GM23338 (cell line): ENCODE measurements around the gene HNRNPF. TPM values are rescaled to one million over a fixed set of nuclear protein-coding genes. Genes with fewer than 3 reads are reported as not detected.

Experiments used
- ATAC-seq: fragments of 200-7000 bp; cut with Tn5 transposase; 3 replicates; pipeline ENCODE4 v1.9.1; 2020
- DNase-seq: peaks from one replicate; pipeline ENCODE4 v3.0.0-alpha.2; 2015; ENCODE audit warnings: low spot score
- H2AFZ ChIP-seq: fragments of 200-600 bp; sonication (generic); 2 replicates; pipeline ENCODE4 v1.8.0; 2016; ENCODE audit warnings: antibody characterized with exemption, mild to moderate bottlenecking, moderate library complexity
- H3F3A ChIP-seq: fragments of 200-600 bp; sonication (generic); replicated peaks from 2 replicates; pipeline ENCODE4 v1.8.0; 2017; ENCODE audit warnings: antibody characterized with exemption, mixed run types, low read depth
- H3K27ac ChIP-seq: fragments of 200-600 bp; sonication (generic); 2 replicates; pipeline ENCODE4 v1.6.1; 2016; ENCODE audit warnings: low read depth
- H3K27me3 ChIP-seq: fragments of 200-600 bp; sonication (generic); 2 replicates; pipeline ENCODE4 v1.8.0; 2016; ENCODE audit warnings: mild to moderate bottlenecking, mixed run types, moderate library complexity; ENCODE audit not compliant: insufficient read depth
- H3K36me3 ChIP-seq: fragments of 200-600 bp; sonication (generic); 2 replicates; pipeline ENCODE4 v1.8.0; 2016; ENCODE audit warnings: mild to moderate bottlenecking; ENCODE audit not compliant: insufficient read depth
- H3K4me1 ChIP-seq: fragments of 200-600 bp; sonication (generic); 2 replicates; pipeline ENCODE4 v1.8.0; 2016; ENCODE audit warnings: mild to moderate bottlenecking, moderate library complexity; ENCODE audit not compliant: insufficient read depth
- H3K4me2 ChIP-seq: fragments of 200-600 bp; sonication (generic); 2 replicates; pipeline ENCODE4 v1.7.1; 2017; ENCODE audit warnings: mixed run types
- H3K4me3 ChIP-seq: fragments of 200-600 bp; sonication (generic); 2 replicates; pipeline ENCODE4 v1.6.1; 2016; ENCODE audit warnings: mixed run types
- H3K79me2 ChIP-seq: fragments of 200-600 bp; sonication (generic); replicated peaks from 2 replicates; pipeline ENCODE4 v1.8.0; 2017; ENCODE audit warnings: mild to moderate bottlenecking; ENCODE audit not compliant: insufficient read depth
- H3K9me2 ChIP-seq: fragments of 200-600 bp; sonication (generic); 2 replicates; pipeline ENCODE4 v1.8.0; 2017; ENCODE audit not compliant: insufficient read depth
- H4K20me1 ChIP-seq: fragments of 200-600 bp; sonication (generic); replicated peaks from 2 replicates; pipeline ENCODE4 v1.8.0; 2017; ENCODE audit warnings: mild to moderate bottlenecking; ENCODE audit not compliant: insufficient read depth
- H3K27ac Mint-ChIP-seq: 2 replicates; pipeline ENCODE4 v1.8.0; 2020; ENCODE audit warnings: inconsistent platforms, mild to moderate bottlenecking, moderate library complexity, mixed read lengths
- H3K27me3 Mint-ChIP-seq: 3 replicates; pipeline ENCODE4 v1.8.0; 2022; ENCODE audit warnings: low read depth, mild to moderate bottlenecking, moderate library complexity, mixed read lengths, inconsistent platforms; ENCODE audit not compliant: insufficient read depth, poor library complexity
- H3K36me3 Mint-ChIP-seq: 3 replicates; pipeline ENCODE4 v1.8.0; 2021; ENCODE audit warnings: low read depth, mild to moderate bottlenecking, inconsistent platforms, moderate library complexity, mixed read lengths
- H3K4me1 Mint-ChIP-seq: 3 replicates; pipeline ENCODE4 v1.8.0; 2020; ENCODE audit warnings: mild to moderate bottlenecking, inconsistent platforms, mixed read lengths
- H3K4me3 Mint-ChIP-seq: 3 replicates; pipeline ENCODE4 v1.8.0; 2021; ENCODE audit warnings: moderate library complexity, mild to moderate bottlenecking, inconsistent platforms, mixed read lengths
- H3K9me3 Mint-ChIP-seq: 3 replicates; pipeline ENCODE4 v1.8.0; 2020; ENCODE audit warnings: moderate library complexity, mild to moderate bottlenecking, inconsistent platforms, mixed read lengths
- CREB1 ChIP-seq: fragments of 250-450 bp; sonication (Bioruptor Pico); IDR thresholded peaks from 2 replicates; pipeline ENCODE4 v1.5.0; 2020; ENCODE audit warnings: low read depth, mild to moderate bottlenecking, moderate library complexity
- CTCF ChIP-seq, 2 experiments: fragments of 200-600 bp in 1 of 2; sonication (generic) in 1 of 2; conservative IDR thresholded peaks; 2 replicates each; pipeline versions ENCODE4 v1.5.1 to v1.6.1; 2016 to 2017; ENCODE audit warnings: antibody characterized with exemption in 2 of 2, low read depth in 2 of 2, mild to moderate bottlenecking in 2 of 2, moderate library complexity in 1 of 2
- ETS1 ChIP-seq: IDR thresholded peaks from 2 replicates; pipeline ENCODE4 v1.6.1; 2016; ENCODE audit warnings: antibody characterized with exemption
- EZH2 ChIP-seq: fragments of 200-600 bp; sonication (generic); IDR thresholded peaks from one replicate; pipeline ENCODE4 v1.8.0; 2017; ENCODE audit warnings: antibody characterized with exemption, mild to moderate bottlenecking, low read depth; ENCODE audit not compliant: unreplicated experiment
- EZH2phosphoT487 ChIP-seq: fragments of 200-600 bp; sonication (generic); IDR thresholded peaks from one replicate; pipeline ENCODE4 v1.8.1; 2018; ENCODE audit warnings: antibody characterized with exemption; ENCODE audit not compliant: unreplicated experiment
- JUNB ChIP-seq: IDR thresholded peaks from one replicate; pipeline ENCODE4 v1.6.1; 2016; ENCODE audit warnings: antibody characterized with exemption; ENCODE audit not compliant: unreplicated experiment
- NANOG ChIP-seq: IDR thresholded peaks from 2 replicates; pipeline ENCODE4 v1.6.1; 2016; ENCODE audit warnings: antibody characterized with exemption, borderline replicate concordance
- POLR2AphosphoS5 ChIP-seq: IDR thresholded peaks from 2 replicates; pipeline ENCODE4 v1.6.1; 2016; ENCODE audit warnings: antibody characterized with exemption, low read depth
- REST ChIP-seq: IDR thresholded peaks from one replicate; pipeline ENCODE4 v1.6.1; 2018; ENCODE audit warnings: antibody characterized with exemption; ENCODE audit not compliant: unreplicated experiment
- STAT1 ChIP-seq: IDR thresholded peaks from one replicate; pipeline ENCODE4 v1.6.1; 2016; ENCODE audit warnings: antibody characterized with exemption; ENCODE audit not compliant: unreplicated experiment
- ZNF114 ChIP-seq: fragments of 250-450 bp; sonication (Bioruptor Pico); IDR thresholded peaks from 2 replicates; pipeline ENCODE4 v1.5.0; 2020; ENCODE audit warnings: mild to moderate bottlenecking, moderate library complexity
- ZNF331 ChIP-seq: fragments of 250-450 bp; sonication (Bioruptor Pico); IDR thresholded peaks from 2 replicates; pipeline ENCODE4 v1.5.0; 2020; ENCODE audit warnings: low read depth, mild to moderate bottlenecking, moderate library complexity
- ZNF462 ChIP-seq: fragments of 250-450 bp; sonication (Bioruptor Pico); IDR thresholded peaks from 2 replicates; pipeline ENCODE4 v1.5.0; 2020; ENCODE audit warnings: mild to moderate bottlenecking, moderate library complexity
- polyA plus RNA-seq: library from polyadenylated mRNA; unstranded; fragments of >200 nt; fragmentation: Nextera tagmentation; extraction: Ambion mirVana; gene quantifications from 2 replicates; pipeline ENCODE4 v1.2.1, GENCODE V29; 2016
- total RNA-seq: library from RNA; depleted of rRNA; stranded (reverse); fragments of >200 nt; shearing (Covaris generic); gene quantifications from 2 replicates; pipeline ENCODE4 v1.2.3, GENCODE V29; 2014

The HNRNPF gene
- total and polyA plus RNA-seq, 2 experiments from 2014 or later = 210 to 378 TPM

- DNase-seq (no peak), ATAC-seq (no peak)
- Histone ChIP-seq H3K79me2 (peaks cover 90% of the 10 kb centered on the region), H3K4me3 (peak overlapping the region; percentile 86), H2AFZ (no peak overlapping the region), H3K27ac (peak overlapping the region; percentile 82), H3K27me3 (no peaks in the 10 kb centered on the region), H4K20me1 (peaks cover 58% of the 10 kb centered on the region), H3K4me2 (peak overlapping the region; percentile 83), H3K9me2 (no peaks in the 10 kb centered on the region), H3K4me1 (peaks cover 55% of the 10 kb centered on the region), H3F3A (peaks cover 11% of the 10 kb centered on the region), H3K36me3 (0 out of 2 replicates have a peak, but pooled peaks cover 8% of the 10 kb centered on the region)
- Mint-ChIP-seq H3K9me3 (peaks cover 5% of the 10 kb centered on the region; the same call in 1 of the 3 replicates), H3K36me3 (peaks cover 37% of the 10 kb centered on the region), H3K4me3 (peak overlapping the region; percentile 61), H3K27me3 (peaks cover 27% of the 10 kb centered on the region), H3K27ac (peak overlapping the region; percentile 86), H3K4me1 (peaks cover 51% of the 10 kb centered on the region)
- TF ChIP-seq CREB1 (no peak), JUNB (no peak), ZNF462 (no peak), ZNF331 (CRISPR knock-in tag) (no peak), NANOG (no peak), REST (no peak), ZNF114 (no peak), EZH2phosphoT487 (no peak), EZH2 (no peak), STAT1 (no peak), CTCF (conservative IDR thresholded peaks at IDR 0.05; ENCODE audit: low read depth in 2 of 2) (no peak), POLR2AphosphoS5 (no peak), ETS1 (no peak)
These were observed 4.3 kb downstream of the HNRNPF start for GRCh38 chr10:43404704-43405084.
